SU-DHL-6 (cell line): ENCODE measurements around the gene LHX2.

Experiments used
- CTCF ChIP-seq: fragments of 200-600 bp; sonication (generic); IDR thresholded peaks from one replicate; pipeline ENCODE4 v1.5.1; 2017; ENCODE audit warnings: antibody characterized with exemption, mild to moderate bottlenecking, low read length, moderate library complexity; ENCODE audit not compliant: insufficient read depth, poor library complexity, severe bottlenecking
- EZH2phosphoT487 ChIP-seq: fragments of 200-600 bp; sonication (generic), shearing (Covaris generic); conservative IDR thresholded peaks from 2 replicates; pipeline ENCODE4 v1.6.1; 2018; ENCODE audit warnings: mild to moderate bottlenecking, antibody characterized with exemption, low read length, moderate library complexity, mixed read lengths

- TF ChIP-seq CTCF, result no peak
- TF ChIP-seq EZH2phosphoT487, result no peak
Measured at GRCh38 chr9:123982535-123982934, 29.0 kb upstream of the LHX2 start.
